Parathyroid adenoma (tissue), 2 donors: Measurements from ENCODE around the gene RAD9A.

Experiments
- H2AFZ ChIP-seq: fragments of 300-600 bp; sonication (generic); one replicate; pipeline ENCODE4 v1.7.0; 2017; ENCODE audit warnings: antibody characterized with exemption, mild to moderate bottlenecking
- H3K27ac ChIP-seq: fragments of 300-600 bp; sonication (generic); one replicate; pipeline ENCODE4 v1.7.0; 2017
- H3K27me3 ChIP-seq: fragments of 300-600 bp; sonication (generic); one replicate; pipeline ENCODE4 v1.7.0; 2017; ENCODE audit warnings: low read length; ENCODE audit not compliant: control insufficient read depth, insufficient read depth
- H3K36me3 ChIP-seq: fragments of 300-600 bp; sonication (generic); one replicate; pipeline ENCODE4 v1.7.0; 2017; ENCODE audit warnings: low read length; ENCODE audit not compliant: control insufficient read depth, insufficient read depth
- H3K4me1 ChIP-seq: fragments of 300-600 bp; sonication (generic); one replicate; pipeline ENCODE4 v1.7.0; 2017; ENCODE audit warnings: control low read depth
- H3K4me2 ChIP-seq: fragments of 300-600 bp; sonication (generic); one replicate; pipeline ENCODE4 v1.7.0; 2017; ENCODE audit warnings: low read length
- H3K4me3 ChIP-seq: fragments of 300-600 bp; sonication (generic); one replicate; pipeline ENCODE4 v1.7.0; 2017; ENCODE audit warnings: low read depth, low read length
- H3K79me2 ChIP-seq: fragments of 300-600 bp; sonication (generic); one replicate; pipeline ENCODE4 v1.7.0; 2017; ENCODE audit warnings: control low read depth
- H3K9ac ChIP-seq: fragments of 300-600 bp; sonication (generic); one replicate; pipeline ENCODE4 v1.7.0; 2017; ENCODE audit warnings: mild to moderate bottlenecking
- H3K9me3 ChIP-seq: fragments of 300-600 bp; sonication (generic); one replicate; pipeline ENCODE4 v1.7.0; 2017; ENCODE audit warnings: low read length; ENCODE audit not compliant: control insufficient read depth
- CTCF ChIP-seq: fragments of 300-600 bp; sonication (generic); IDR thresholded peaks from one replicate; pipeline ENCODE4 v1.7.0; 2017; ENCODE audit warnings: antibody characterized with exemption, mild to moderate bottlenecking
- donor health status: primary hyperparathyroidism.

The RAD9A gene

GRCh38 chr11:67429722-67430121 is 37.9 kb downstream of the RAD9A start:
- Histone ChIP-seq H3K4me1 (no peaks in the 10 kb centered on the region), H3K9me3 (no peaks in the 10 kb centered on the region), H3K36me3 (no peaks in the 10 kb centered on the region), H2AFZ (no peak overlapping the region), H3K27me3 (no peaks in the 10 kb centered on the region), H3K9ac (no peak overlapping the region), H3K27ac (no peak overlapping the region), H3K79me2 (peaks cover 10% of the 10 kb centered on the region), H3K4me2 (no peak overlapping the region), H3K4me3 (no peak overlapping the region)
- no peak for TF ChIP-seq CTCF

GRCh38 chr11:67431346-67432249 is 39.8 kb downstream of the RAD9A start:
- H3K27ac ChIP-seq = no peak overlapping the region
- no peaks in the 10 kb centered on the region for H3K9me3 ChIP-seq
- peaks cover 10% of the 10 kb centered on the region for H3K79me2 ChIP-seq
- H2AFZ ChIP-seq = no peak overlapping the region
- no peaks in the 10 kb centered on the region for H3K36me3 ChIP-seq
- no peaks in the 10 kb centered on the region for H3K27me3 ChIP-seq
- TF ChIP-seq CTCF = no peak
- H3K9ac ChIP-seq = no peak overlapping the region
- H3K4me1 ChIP-seq = no peaks in the 10 kb centered on the region
- H3K4me2 ChIP-seq = no peak overlapping the region
- no peak overlapping the region for H3K4me3 ChIP-seq

- Histone ChIP-seq H3K27ac (no peak overlapping the region), H3K79me2 (peaks cover 10% of the 10 kb centered on the region), H2AFZ (no peak overlapping the region), H3K9me3 (no peaks in the 10 kb centered on the region), H3K27me3 (no peaks in the 10 kb centered on the region), H3K4me3 (no peak overlapping the region), H3K4me1 (no peaks in the 10 kb centered on the region), H3K4me2 (no peak overlapping the region), H3K9ac (no peak overlapping the region), H3K36me3 (no peaks in the 10 kb centered on the region)
- no peak for TF ChIP-seq CTCF
These were observed 41.0 kb downstream of the RAD9A start for GRCh38 chr11:67432655-67433349.

- peaks cover 9% of the 10 kb centered on the region for H3K79me2 ChIP-seq
- no peak overlapping the region for H3K27ac ChIP-seq
- no peaks in the 10 kb centered on the region for H3K36me3 ChIP-seq
- no peak overlapping the region for H2AFZ ChIP-seq
- no peak overlapping the region for H3K4me2 ChIP-seq
- no peak overlapping the region for H3K9ac ChIP-seq
- no peak overlapping the region for H3K4me3 ChIP-seq
- H3K4me1 ChIP-seq = no peaks in the 10 kb centered on the region
- no peaks in the 10 kb centered on the region for H3K9me3 ChIP-seq
- no peak for TF ChIP-seq CTCF
- no peaks in the 10 kb centered on the region for H3K27me3 ChIP-seq
These were observed 42.0 kb downstream of the RAD9A start for GRCh38 chr11:67433536-67434394.
